KOPT-K1 (cell line): ENCODE data around the gene CACNB1.

Experiments used
- H3K27ac ChIP-seq: fragments of 200-600 bp; sonication (generic); 2 replicates; pipeline ENCODE4 v1.5.1; 2016; ENCODE audit warnings: antibody characterized with exemption, mild to moderate bottlenecking, low read depth, low read length; ENCODE audit not compliant: poor library complexity, severe bottlenecking
- H3K36me3 ChIP-seq: fragments of 200-600 bp; sonication (generic); 2 replicates; pipeline ENCODE4 v1.5.1; 2017; ENCODE audit warnings: antibody characterized with exemption, mild to moderate bottlenecking, low read length, moderate library complexity; ENCODE audit not compliant: insufficient read depth
- H3K9me3 ChIP-seq: fragments of 200-600 bp; sonication (generic); 2 replicates; pipeline ENCODE4 v1.5.1; 2017; ENCODE audit warnings: antibody characterized with exemption, low read length, mild to moderate bottlenecking; ENCODE audit not compliant: insufficient read depth, poor library complexity, severe bottlenecking

The CACNB1 gene

GRCh38 chr17:39125143-39125875, 72.2 kb downstream of the CACNB1 start:
- Histone ChIP-seq H3K9me3 (no peaks in the 10 kb centered on the region), H3K27ac (no peak overlapping the region), H3K36me3 (no peaks in the 10 kb centered on the region)

GRCh38 chr17:39123627-39124026, 73.8 kb downstream of the CACNB1 start:
- no peak overlapping the region for H3K27ac ChIP-seq
- H3K36me3 ChIP-seq, result no peaks in the 10 kb centered on the region
- no peaks in the 10 kb centered on the region for H3K9me3 ChIP-seq
